ENCODE measurements around the gene GNAI1.
"Not testable (repeated sequence)": the region's sequence is repeated elsewhere in the genome, so short reads cannot be mapped to it uniquely, and the experiment has no call there.

The GNAI1 gene

GRCh38 chr7:80146545-80147182 is 12.0 kb downstream of the GNAI1 start:
- Histone ChIP-seq H3K4me3 (ENCODE audit: low read length) (peak overlapping the region; percentile 39), H3K9ac (ENCODE audit: low read length) (peak overlapping the region; percentile 20), H3K27me3 (replicated peaks; ENCODE audit: control insufficient read depth, insufficient read depth, low read length) (no peaks in the 10 kb centered on the region), H3K9me3 (ENCODE audit: control insufficient read depth, low read length) (no peaks in the 10 kb centered on the region), H3K36me3 (ENCODE audit: control insufficient read depth, insufficient read depth, low read length, severe bottlenecking) (no peaks in the 10 kb centered on the region), H3K4me1 (ENCODE audit: control insufficient read depth, insufficient read depth, low read length) (peaks cover 77% of the 10 kb centered on the region)
- DNase-seq (ENCODE audit: low read depth): no peak

- Histone ChIP-seq H3K9ac (ENCODE audit: low read length) (peak overlapping the region; percentile 45), H3K4me3 (ENCODE audit: low read length) (peak overlapping the region; percentile 36), H3K9me3 (ENCODE audit: control insufficient read depth, low read length) (no peaks in the 10 kb centered on the region), H3K4me1 (ENCODE audit: control insufficient read depth, insufficient read depth, low read length) (peaks cover 82% of the 10 kb centered on the region), H3K27me3 (replicated peaks; ENCODE audit: control insufficient read depth, insufficient read depth, low read length) (no peaks in the 10 kb centered on the region), H3K36me3 (ENCODE audit: control insufficient read depth, insufficient read depth, low read length, severe bottlenecking) (no peaks in the 10 kb centered on the region)
- peak; percentile 89 for DNase-seq (ENCODE audit: low read depth)
These were observed 13.1 kb downstream of the GNAI1 start for GRCh38 chr7:80147543-80148391.

- Histone ChIP-seq H3K4me1 (ENCODE audit: control insufficient read depth, insufficient read depth, low read length) (peaks cover 84% of the 10 kb centered on the region), H3K9me3 (ENCODE audit: control insufficient read depth, low read length) (no peaks in the 10 kb centered on the region), H3K36me3 (ENCODE audit: control insufficient read depth, insufficient read depth, low read length, severe bottlenecking) (no peaks in the 10 kb centered on the region), H3K4me3 (ENCODE audit: low read length) (peak overlapping the region; percentile 42), H3K9ac (ENCODE audit: low read length) (no peak overlapping the region), H3K27me3 (replicated peaks; ENCODE audit: control insufficient read depth, insufficient read depth, low read length) (no peaks in the 10 kb centered on the region)
- DNase-seq (ENCODE audit: low read depth): peak; percentile 39
These were observed 16.1 kb downstream of the GNAI1 start for GRCh38 chr7:80150611-80151273.

GRCh38 chr7:80151274-80151665 is 16.6 kb downstream of the GNAI1 start:
- Histone ChIP-seq H3K27me3 (replicated peaks; ENCODE audit: control insufficient read depth, insufficient read depth, low read length) (no peaks in the 10 kb centered on the region), H3K9ac (ENCODE audit: low read length) (no peak overlapping the region), H3K4me1 (ENCODE audit: control insufficient read depth, insufficient read depth, low read length) (peaks cover 84% of the 10 kb centered on the region), H3K36me3 (ENCODE audit: control insufficient read depth, insufficient read depth, low read length, severe bottlenecking) (no peaks in the 10 kb centered on the region), H3K9me3 (ENCODE audit: control insufficient read depth, low read length) (no peaks in the 10 kb centered on the region), H3K4me3 (ENCODE audit: low read length) (peak overlapping the region; percentile 42)
- peak; percentile 62 for DNase-seq (ENCODE audit: low read depth)

GRCh38 chr7:80153446-80153845 is 18.8 kb downstream of the GNAI1 start:
- Histone ChIP-seq H3K9me3 (ENCODE audit: control insufficient read depth, low read length) (no peaks in the 10 kb centered on the region), H3K4me1 (ENCODE audit: control insufficient read depth, insufficient read depth, low read length) (peaks cover 66% of the 10 kb centered on the region), H3K9ac (ENCODE audit: low read length) (no peak overlapping the region), H3K4me3 (ENCODE audit: low read length) (no peak overlapping the region), H3K36me3 (ENCODE audit: control insufficient read depth, insufficient read depth, low read length, severe bottlenecking) (no peaks in the 10 kb centered on the region), H3K27me3 (replicated peaks; ENCODE audit: control insufficient read depth, insufficient read depth, low read length) (no peaks in the 10 kb centered on the region)
- DNase-seq (ENCODE audit: low read depth): peak; percentile 30

GRCh38 chr7:80154656-80155333 is 20.2 kb downstream of the GNAI1 start:
- H3K36me3 ChIP-seq (ENCODE audit: control insufficient read depth, insufficient read depth, low read length, severe bottlenecking): no peaks in the 10 kb centered on the region
- H3K9ac ChIP-seq (ENCODE audit: low read length): peak overlapping the region; percentile 37
- no peaks in the 10 kb centered on the region for H3K9me3 ChIP-seq (ENCODE audit: control insufficient read depth, low read length)
- peak overlapping the region; percentile 53 for H3K4me3 ChIP-seq (ENCODE audit: low read length)
- H3K4me1 ChIP-seq (ENCODE audit: control insufficient read depth, insufficient read depth, low read length): peaks cover 57% of the 10 kb centered on the region
- peak; percentile 89 for DNase-seq (ENCODE audit: low read depth)
- no peaks in the 10 kb centered on the region for H3K27me3 ChIP-seq (replicated peaks; ENCODE audit: control insufficient read depth, insufficient read depth, low read length)

GRCh38 chr7:80155374-80155773 is 20.7 kb downstream of the GNAI1 start:
- Histone ChIP-seq H3K9me3 (ENCODE audit: control insufficient read depth, low read length) (no peaks in the 10 kb centered on the region), H3K9ac (ENCODE audit: low read length) (peak overlapping the region; percentile 37), H3K27me3 (replicated peaks; ENCODE audit: control insufficient read depth, insufficient read depth, low read length) (no peaks in the 10 kb centered on the region), H3K36me3 (ENCODE audit: control insufficient read depth, insufficient read depth, low read length, severe bottlenecking) (no peaks in the 10 kb centered on the region), H3K4me3 (ENCODE audit: low read length) (peak overlapping the region; percentile 53), H3K4me1 (ENCODE audit: control insufficient read depth, insufficient read depth, low read length) (peaks cover 52% of the 10 kb centered on the region)
- DNase-seq (ENCODE audit: low read depth): no peak

- H3K27me3 ChIP-seq (replicated peaks; ENCODE audit: control insufficient read depth, insufficient read depth, low read length); H3K9ac ChIP-seq (ENCODE audit: low read length); H3K4me3 ChIP-seq (ENCODE audit: low read length); H3K9me3 ChIP-seq (ENCODE audit: control insufficient read depth, low read length); H3K36me3 ChIP-seq (ENCODE audit: control insufficient read depth, insufficient read depth, low read length, severe bottlenecking); DNase-seq (ENCODE audit: low read depth): not testable (repeated sequence)
- H3K4me1 ChIP-seq (ENCODE audit: control insufficient read depth, insufficient read depth, low read length): peaks cover 34% of the 10 kb centered on the region
These were observed 23.1 kb downstream of the GNAI1 start for GRCh38 chr7:80157770-80158169.

GRCh38 chr7:80159802-80160201 is 25.2 kb downstream of the GNAI1 start:
- no peaks in the 10 kb centered on the region for H3K36me3 ChIP-seq (ENCODE audit: control insufficient read depth, insufficient read depth, low read length, severe bottlenecking)
- H3K4me3 ChIP-seq (ENCODE audit: low read length): no peak overlapping the region
- no peak for DNase-seq (ENCODE audit: low read depth)
- H3K9ac ChIP-seq (ENCODE audit: low read length): no peak overlapping the region
- peaks cover 19% of the 10 kb centered on the region for H3K4me1 ChIP-seq (ENCODE audit: control insufficient read depth, insufficient read depth, low read length)
- no peaks in the 10 kb centered on the region for H3K9me3 ChIP-seq (ENCODE audit: control insufficient read depth, low read length)
- no peaks in the 10 kb centered on the region for H3K27me3 ChIP-seq (replicated peaks; ENCODE audit: control insufficient read depth, insufficient read depth, low read length)

- no peaks in the 10 kb centered on the region for H3K36me3 ChIP-seq (ENCODE audit: control insufficient read depth, insufficient read depth, low read length, severe bottlenecking)
- DNase-seq (ENCODE audit: low read depth): no peak
- no peak overlapping the region for H3K9ac ChIP-seq (ENCODE audit: low read length)
- no peaks in the 10 kb centered on the region for H3K9me3 ChIP-seq (ENCODE audit: control insufficient read depth, low read length)
- no peaks in the 10 kb centered on the region for H3K27me3 ChIP-seq (replicated peaks; ENCODE audit: control insufficient read depth, insufficient read depth, low read length)
- H3K4me3 ChIP-seq (ENCODE audit: low read length): no peak overlapping the region
- H3K4me1 ChIP-seq (ENCODE audit: control insufficient read depth, insufficient read depth, low read length): peaks cover 4% of the 10 kb centered on the region
These were observed 26.8 kb downstream of the GNAI1 start for GRCh38 chr7:80161466-80161865.

- DNase-seq (ENCODE audit: low read depth): no peak
- Histone ChIP-seq H3K36me3 (ENCODE audit: control insufficient read depth, insufficient read depth, low read length, severe bottlenecking) (no peaks in the 10 kb centered on the region), H3K27me3 (replicated peaks; ENCODE audit: control insufficient read depth, insufficient read depth, low read length) (no peaks in the 10 kb centered on the region), H3K9me3 (ENCODE audit: control insufficient read depth, low read length) (peaks cover 6% of the 10 kb centered on the region), H3K9ac (ENCODE audit: low read length) (no peak overlapping the region), H3K4me3 (ENCODE audit: low read length) (no peak overlapping the region), H3K4me1 (ENCODE audit: control insufficient read depth, insufficient read depth, low read length) (no peaks in the 10 kb centered on the region)
These were observed 30.5 kb downstream of the GNAI1 start for GRCh38 chr7:80165177-80165576.
